ENCODE results near the gene ADAMTS3.

DNA sequence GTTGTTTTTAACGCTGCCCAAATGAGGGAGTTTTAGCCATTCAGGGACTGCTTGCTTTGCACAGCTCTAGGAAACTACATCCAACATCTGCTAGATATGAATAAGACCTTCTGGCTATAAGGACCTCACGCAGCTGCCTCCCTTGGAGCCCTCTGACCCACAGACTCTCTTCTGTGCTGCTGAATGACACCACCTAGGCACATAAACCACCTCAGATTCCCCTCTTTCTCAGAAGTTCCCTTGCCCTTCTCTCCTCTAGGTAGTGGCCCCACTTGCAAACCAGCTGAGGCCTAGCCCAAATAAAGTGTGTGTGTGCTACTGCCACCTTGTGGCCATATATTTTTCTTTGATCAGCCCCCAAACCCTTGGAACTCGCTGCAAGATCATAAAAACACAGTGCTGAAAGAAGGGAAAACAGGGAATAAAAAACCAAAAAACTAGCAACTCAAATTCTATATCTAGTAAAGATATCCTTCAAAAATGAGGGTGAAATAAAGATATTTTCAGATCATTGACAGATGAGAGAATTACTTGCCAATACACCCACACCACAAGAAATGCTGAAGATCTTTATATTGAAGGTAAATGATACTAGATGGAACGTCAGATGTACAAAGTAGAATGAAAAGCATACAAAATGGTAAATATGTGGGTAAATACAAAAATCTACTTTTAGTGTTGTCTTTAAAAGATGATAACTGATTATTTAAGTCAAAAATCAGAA is 265.9 kb downstream of the ADAMTS3 start:
- TF ChIP-seq, protein P1, sequence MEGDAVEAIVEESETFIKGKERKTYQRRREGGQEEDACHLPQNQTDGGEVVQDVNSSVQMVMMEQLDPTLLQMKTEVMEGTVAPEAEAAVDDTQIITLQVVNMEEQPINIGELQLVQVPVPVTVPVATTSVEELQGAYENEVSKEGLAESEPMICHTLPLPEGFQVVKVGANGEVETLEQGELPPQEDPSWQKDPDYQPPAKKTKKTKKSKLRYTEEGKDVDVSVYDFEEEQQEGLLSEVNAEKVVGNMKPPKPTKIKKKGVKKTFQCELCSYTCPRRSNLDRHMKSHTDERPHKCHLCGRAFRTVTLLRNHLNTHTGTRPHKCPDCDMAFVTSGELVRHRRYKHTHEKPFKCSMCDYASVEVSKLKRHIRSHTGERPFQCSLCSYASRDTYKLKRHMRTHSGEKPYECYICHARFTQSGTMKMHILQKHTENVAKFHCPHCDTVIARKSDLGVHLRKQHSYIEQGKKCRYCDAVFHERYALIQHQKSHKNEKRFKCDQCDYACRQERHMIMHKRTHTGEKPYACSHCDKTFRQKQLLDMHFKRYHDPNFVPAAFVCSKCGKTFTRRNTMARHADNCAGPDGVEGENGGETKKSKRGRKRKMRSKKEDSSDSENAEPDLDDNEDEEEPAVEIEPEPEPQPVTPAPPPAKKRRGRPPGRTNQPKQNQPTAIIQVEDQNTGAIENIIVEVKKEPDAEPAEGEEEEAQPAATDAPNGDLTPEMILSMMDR (IDR thresholded peaks at IDR 0.05; ENCODE audit: poor library complexity, severe bottlenecking) = peak; percentile 57
- TF ChIP-seq POLR2AphosphoS5 (IDR thresholded peaks at IDR 0.05) = no peak
- TF ChIP-seq REST (IDR thresholded peaks at IDR 0.05; ENCODE audit: borderline replicate concordance) = no peak
- peak; percentile 54 for TF ChIP-seq SMC3 (conservative IDR thresholded peaks at IDR 0.05; ENCODE audit: poor library complexity)
